Measurements from ENCODE around the gene MIDN. TPM values are rescaled to one million over a fixed set of nuclear protein-coding genes. Genes with fewer than 3 reads are reported as not detected.

The MIDN gene
- total and polyA plus RNA-seq, 10 of the 15 experiments (the other 5 are each of a cell fraction or from before 2014, with no cell fraction given) = 0.38 to 51.5 (median 7.2) TPM

GRCh38 chr19:1239796-1240737 is 8.3 kb upstream of the MIDN start (continued):
- TF ChIP-seq PBX3 (IDR thresholded peaks at IDR 0.05; ENCODE audit: insufficient replicate concordance, low read depth, low read length) (no peak), BMI1 (IDR thresholded peaks at IDR 0.05; ENCODE audit: borderline replicate concordance) (no peak), USF1 (IDR thresholded peaks at IDR 0.05; ENCODE audit: borderline replicate concordance, extremely low read length, insufficient read depth, low read depth, low read length) (no peak), ZNF384 (IDR thresholded peaks at IDR 0.05; ENCODE audit: borderline replicate concordance, low read depth, low read length) (no peak), SMAD5 (IDR thresholded peaks at IDR 0.05; ENCODE audit: low read depth) (no peak), ZNF274 (IDR thresholded peaks at IDR 0.05; ENCODE audit: insufficient read depth, insufficient read length) (no peak), ZBTB40 (IDR thresholded peaks at IDR 0.05; ENCODE audit: borderline replicate concordance) (no peak), ATF7 (IDR thresholded peaks at IDR 0.05; ENCODE audit: low read depth) (peak; percentile 73), FOXK2 (IDR thresholded peaks at IDR 0.05) (no peak), JUNB (IDR thresholded peaks at IDR 0.05) (no peak), BCLAF1 (IDR thresholded peaks at IDR 0.05) (no peak), ETV6 (conservative IDR thresholded peaks at IDR 0.05 in 1 of 2, IDR thresholded peaks at IDR 0.05 in 1 of 2; ENCODE audit: borderline replicate concordance in 1 of 2, low read depth in 1 of 2) (no peak), SRF (IDR thresholded peaks at IDR 0.05; ENCODE audit: low read depth in 2 of 2, low read length in 2 of 2) (no peak), STAT3 (IDR thresholded peaks at IDR 0.05; ENCODE audit: low read depth, low read length) (no peak), FOS (IDR thresholded peaks at IDR 0.05; ENCODE audit: borderline replicate concordance, extremely low read depth, insufficient read length) (no peak), GABPA (IDR thresholded peaks at IDR 0.05; ENCODE audit: low read depth) (no peak), RELB (IDR thresholded peaks at IDR 0.05; ENCODE audit: low read depth) (no peak)

Measured in GM12878 (cell line).